Activated CD8-positive, alpha-beta memory T cell treated with anti-CD3 and anti-CD28 coated beads, Interleukin-2, amount 10 ng/mL, durations not matched to agents 7 days and 5 days (primary cell): Measurements from ENCODE around the gene SEC61A1. TPM values are rescaled to one million over a fixed set of nuclear protein-coding genes. Genes with fewer than 3 reads are reported as not detected.

Experiments
- ATAC-seq: fragments of 150-1000 bp; cut with Tn5 transposase; one replicate; pipeline ENCODE4 v1.10.0; 2021; ENCODE audit warnings: moderate library complexity
- CTCF ChIA-PET: fragments of 350-600 bp; sonication (Branson Sonifier 250); formaldehyde crosslinking; loops from one replicate; lab custom pipeline; 2021; ENCODE audit warnings: antibody characterized with exemption; lab: Charles Lee
- DNase-seq: peaks from one replicate; pipeline ENCODE4 v3.0.0-alpha.2; 2020
- H3K27ac Mint-ChIP-seq: one replicate; pipeline ENCODE4 v1.8.0; 2021; ENCODE audit warnings: mild to moderate bottlenecking, mixed read lengths
- H3K27me3 Mint-ChIP-seq: one replicate; pipeline ENCODE4 v1.8.0; 2021; ENCODE audit warnings: mixed read lengths
- H3K36me3 Mint-ChIP-seq: one replicate; pipeline ENCODE4 v1.8.0; 2021; ENCODE audit warnings: mild to moderate bottlenecking, mixed read lengths
- H3K4me1 Mint-ChIP-seq: one replicate; pipeline ENCODE4 v1.8.0; 2021; ENCODE audit warnings: mixed read lengths
- H3K4me3 Mint-ChIP-seq: one replicate; pipeline ENCODE4 v1.8.0; 2021; ENCODE audit warnings: mild to moderate bottlenecking, moderate library complexity, mixed read lengths
- H3K9me3 Mint-ChIP-seq: one replicate; pipeline ENCODE4 v1.8.0; 2022; ENCODE audit warnings: low read depth, mixed read lengths
- total RNA-seq, 2 experiments: library from RNA; stranded (reverse); gene quantifications; one replicate each; pipeline ENCODE4 v1.2.3, GENCODE V29; 2021

Gene SEC61A1
- total RNA-seq, 2 experiments from 2014 or later: 123 to 178 TPM

DNA sequence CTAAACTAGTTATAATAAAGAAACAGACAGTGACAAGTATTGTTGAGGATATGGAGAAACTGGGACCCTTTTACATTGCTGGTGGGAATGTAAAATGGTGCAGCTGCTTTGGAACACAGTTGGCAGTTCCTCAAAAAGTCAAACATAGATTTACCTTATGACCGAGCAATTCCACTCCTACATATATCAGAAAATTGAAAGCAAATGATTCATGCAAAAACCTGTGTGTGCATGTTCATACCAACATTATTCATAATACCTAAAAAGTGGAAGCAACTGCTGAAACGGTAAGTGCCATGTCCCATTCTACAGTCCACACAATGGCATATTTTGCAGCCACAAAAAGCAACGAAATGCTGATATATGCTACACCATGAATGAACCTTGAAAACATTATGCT, 12.2 kb upstream of the SEC61A1 start:
- Mint-ChIP-seq H3K4me1 (no peaks in the 10 kb centered on the region), H3K4me3 (no peak overlapping the region), H3K27ac (no peak overlapping the region), H3K36me3 (no peaks in the 10 kb centered on the region), H3K27me3 (peaks cover 25% of the 10 kb centered on the region), H3K9me3 (no peaks in the 10 kb centered on the region)
- ATAC-seq: no peak
- DNase-seq: no peak
- CTCF ChIA-PET: interaction anchor here (0.6 kb wide), 1 partner anchor 142 kb away, joined by 3 read pairs; no protein-coding TSS in a partner anchor

DNA sequence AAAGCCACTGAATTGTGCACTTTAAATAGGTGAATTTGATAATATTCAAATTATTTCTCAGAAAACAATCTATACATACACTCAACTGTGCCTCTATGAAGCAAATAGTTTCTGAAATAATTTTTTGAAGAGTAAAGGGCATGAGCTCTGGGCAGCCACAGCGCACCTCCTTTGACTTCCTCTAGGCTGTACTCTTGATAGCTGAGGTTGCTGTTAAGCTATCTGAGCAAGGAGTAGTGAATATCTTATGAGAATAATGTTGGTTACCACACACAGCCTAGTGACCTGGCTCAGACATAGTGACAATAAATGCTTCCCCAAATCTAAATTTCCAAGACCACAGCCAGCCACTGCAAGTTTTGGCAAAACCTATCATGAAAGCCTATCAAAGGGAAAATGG, 11.6 kb upstream of the SEC61A1 start:
- H3K27ac Mint-ChIP-seq: no peak overlapping the region
- H3K9me3 Mint-ChIP-seq: no peaks in the 10 kb centered on the region
- DNase-seq: no peak
- no peaks in the 10 kb centered on the region for H3K36me3 Mint-ChIP-seq
- H3K4me3 Mint-ChIP-seq: no peak overlapping the region
- CTCF ChIA-PET: interaction anchor here (1.2 kb wide), 1 partner anchor 10 kb away, joined by 5 read pairs; no protein-coding TSS in a partner anchor
- ATAC-seq: no peak
- H3K4me1 Mint-ChIP-seq: no peaks in the 10 kb centered on the region
- H3K27me3 Mint-ChIP-seq: peaks cover 26% of the 10 kb centered on the region

DNA sequence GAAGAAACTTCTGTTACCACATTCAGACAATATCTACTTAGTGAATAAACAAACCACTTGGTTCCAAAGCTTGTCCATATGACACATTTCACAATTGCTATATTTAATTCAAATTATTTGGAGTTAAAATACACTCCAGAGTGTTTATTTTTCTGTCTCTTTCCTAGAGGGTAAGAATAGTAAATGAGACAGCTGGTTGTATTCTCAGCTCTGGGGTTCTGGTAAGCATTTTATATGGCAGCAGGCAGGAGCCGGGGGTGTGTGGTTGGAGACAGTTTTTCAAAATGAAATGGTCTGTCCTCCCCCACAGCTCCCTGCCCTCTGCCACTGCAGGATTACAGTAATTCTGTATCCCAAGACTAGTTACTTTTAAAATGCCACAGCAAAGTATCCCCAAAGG, 10.9 kb upstream of the SEC61A1 start:
- DNase-seq (no peak), ATAC-seq (no peak)
- Mint-ChIP-seq H3K4me3 (no peak overlapping the region), H3K9me3 (no peaks in the 10 kb centered on the region), H3K27me3 (peaks cover 32% of the 10 kb centered on the region), H3K36me3 (no peaks in the 10 kb centered on the region), H3K4me1 (no peaks in the 10 kb centered on the region), H3K27ac (no peak overlapping the region)
- CTCF ChIA-PET: interaction anchor here (1.2 kb wide), 1 partner anchor 9 kb away, joined by 5 read pairs; no protein-coding TSS in a partner anchor

DNA sequence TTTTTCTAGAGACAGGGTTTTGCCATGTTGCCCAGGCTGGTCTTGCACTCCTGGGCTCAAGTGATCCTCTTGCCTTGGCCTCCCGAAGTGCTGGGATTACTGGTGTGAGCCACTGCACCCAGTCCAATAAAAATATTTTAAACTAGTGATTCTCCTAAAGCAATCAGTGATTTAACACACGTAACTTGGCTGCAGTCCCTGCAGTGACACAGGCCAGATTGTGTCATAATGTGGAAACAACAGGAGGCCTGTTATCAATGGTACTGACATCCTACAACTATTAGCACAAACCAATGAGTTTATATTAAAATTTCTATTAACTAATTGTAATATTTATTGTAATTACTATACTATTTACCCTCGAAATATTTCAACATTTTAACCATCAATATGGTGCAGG, 1.6 kb upstream of the SEC61A1 start:
- CTCF ChIA-PET: interaction anchor here (2.2 kb wide), 1 partner anchor 9 kb away, joined by 5 read pairs; no protein-coding TSS in a partner anchor
- Mint-ChIP-seq H3K4me3 (peak overlapping the region; percentile 86), H3K36me3 (peaks cover 26% of the 10 kb centered on the region), H3K27ac (no peak overlapping the region), H3K27me3 (peaks cover 18% of the 10 kb centered on the region), H3K9me3 (no peaks in the 10 kb centered on the region), H3K4me1 (peaks cover 37% of the 10 kb centered on the region)
- no peak for ATAC-seq
- no peak for DNase-seq

DNA sequence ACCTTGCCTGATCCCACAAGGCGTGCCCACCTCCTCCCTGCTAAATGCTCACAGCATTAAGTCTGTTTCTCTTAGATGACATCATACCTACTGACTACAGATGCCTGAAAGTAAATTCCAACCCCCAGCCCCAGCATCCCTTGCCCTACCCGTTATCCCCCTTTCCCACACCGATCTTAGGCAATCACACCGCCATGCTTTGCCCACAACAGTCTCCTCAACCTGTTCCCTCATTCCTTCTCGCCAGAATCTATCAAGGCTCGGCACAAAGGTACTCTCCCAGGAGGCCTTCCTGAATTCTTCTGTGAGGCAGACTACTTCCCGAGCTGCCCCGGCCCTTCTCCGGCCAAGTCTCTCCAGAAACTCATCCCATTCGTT, 789 bp upstream of the SEC61A1 start:
- peak overlapping the region; percentile 86 for H3K4me3 Mint-ChIP-seq
- no peaks in the 10 kb centered on the region for H3K9me3 Mint-ChIP-seq
- H3K4me1 Mint-ChIP-seq: peaks cover 39% of the 10 kb centered on the region
- H3K36me3 Mint-ChIP-seq: peaks cover 32% of the 10 kb centered on the region
- peaks cover 12% of the 10 kb centered on the region for H3K27me3 Mint-ChIP-seq
- CTCF ChIA-PET: interaction anchor here (2.2 kb wide), 1 partner anchor 10 kb away, joined by 5 read pairs; no protein-coding TSS in a partner anchor
- H3K27ac Mint-ChIP-seq: peak overlapping the region; percentile 85
- DNase-seq (no peak), ATAC-seq (no peak)

DNA sequence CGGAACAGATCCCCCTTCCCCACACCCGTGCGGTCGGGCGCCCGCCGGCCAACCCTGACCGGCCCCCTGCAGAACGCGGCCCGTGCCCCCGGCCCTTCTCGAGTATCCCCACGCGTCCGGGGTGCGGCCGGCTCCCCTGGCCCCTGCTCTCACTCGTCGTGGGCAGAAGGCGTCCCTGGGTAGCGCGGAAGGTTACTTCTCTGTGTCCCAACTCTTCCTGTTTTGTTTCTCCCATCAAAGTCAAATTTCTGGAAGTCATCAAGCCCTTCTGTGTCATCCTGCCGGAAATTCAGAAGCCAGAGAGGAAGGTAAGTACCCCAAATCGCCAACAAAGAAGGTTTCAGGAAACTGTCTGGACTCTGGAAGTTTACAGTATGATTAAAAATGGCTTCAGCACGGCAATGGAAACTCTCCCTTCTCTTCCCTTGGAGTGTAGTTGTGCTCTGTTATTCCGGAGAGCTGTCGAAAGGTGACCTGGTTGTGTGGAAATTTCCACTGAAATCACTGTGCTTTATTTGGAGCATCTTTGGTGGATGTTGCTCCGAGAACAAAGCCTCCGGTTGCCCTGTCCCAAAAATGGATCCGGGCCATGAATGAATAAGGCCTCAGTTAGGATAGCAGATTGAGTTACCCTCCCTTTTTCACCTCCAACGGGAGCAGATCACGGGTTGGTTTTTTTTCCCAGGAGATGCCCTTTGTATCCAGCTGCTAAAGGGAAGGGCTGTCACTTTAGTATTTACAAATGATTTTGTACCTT, 536 bp downstream of the SEC61A1 start:
- Mint-ChIP-seq H3K4me3 (peak overlapping the region; percentile 86), H3K4me1 (peaks cover 40% of the 10 kb centered on the region), H3K36me3 (peaks cover 38% of the 10 kb centered on the region), H3K27ac (peak overlapping the region; percentile 99), H3K9me3 (no peaks in the 10 kb centered on the region), H3K27me3 (peaks cover 4% of the 10 kb centered on the region)
- CTCF ChIA-PET: interaction anchor here (1.1 to 1.2 kb wide), 3 partner anchors 14 to 42 kb away, joined by 3 to 5 read pairs (median 5); no protein-coding TSS in a partner anchor
- no peak for DNase-seq
- ATAC-seq: peak; percentile 18

DNA sequence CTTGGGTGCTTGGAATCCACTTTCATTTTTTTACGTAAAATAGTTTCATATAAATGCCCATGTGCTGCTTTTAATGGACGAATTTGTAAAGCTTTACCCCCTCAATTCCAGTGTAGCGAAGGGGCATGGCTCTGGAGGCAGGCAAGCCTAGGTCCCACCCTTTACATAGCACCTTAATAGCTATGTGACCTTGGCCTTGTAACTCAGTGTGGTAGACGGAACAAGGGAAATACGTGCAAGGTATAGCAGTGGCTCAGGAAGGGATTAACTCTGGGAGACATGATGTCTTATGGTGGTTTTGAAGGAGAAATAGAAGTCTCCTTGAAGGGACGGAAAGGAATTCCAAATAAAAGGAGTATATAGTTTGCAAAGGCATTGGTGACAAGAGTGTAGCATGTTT, 1.4 kb downstream of the SEC61A1 start:
- H3K36me3 Mint-ChIP-seq: peaks cover 40% of the 10 kb centered on the region
- peaks cover 40% of the 10 kb centered on the region for H3K4me1 Mint-ChIP-seq
- H3K4me3 Mint-ChIP-seq: peak overlapping the region; percentile 86
- CTCF ChIA-PET: interaction anchor here (0.6 to 1.1 kb wide), 2 partner anchors 41 to 100 kb away, joined by 3 to 5 read pairs; no protein-coding TSS in a partner anchor
- no peaks in the 10 kb centered on the region for H3K9me3 Mint-ChIP-seq
- H3K27me3 Mint-ChIP-seq: peaks cover 4% of the 10 kb centered on the region
- ATAC-seq (no peak), DNase-seq (no peak)
- peak overlapping the region; percentile 19 for H3K27ac Mint-ChIP-seq

DNA sequence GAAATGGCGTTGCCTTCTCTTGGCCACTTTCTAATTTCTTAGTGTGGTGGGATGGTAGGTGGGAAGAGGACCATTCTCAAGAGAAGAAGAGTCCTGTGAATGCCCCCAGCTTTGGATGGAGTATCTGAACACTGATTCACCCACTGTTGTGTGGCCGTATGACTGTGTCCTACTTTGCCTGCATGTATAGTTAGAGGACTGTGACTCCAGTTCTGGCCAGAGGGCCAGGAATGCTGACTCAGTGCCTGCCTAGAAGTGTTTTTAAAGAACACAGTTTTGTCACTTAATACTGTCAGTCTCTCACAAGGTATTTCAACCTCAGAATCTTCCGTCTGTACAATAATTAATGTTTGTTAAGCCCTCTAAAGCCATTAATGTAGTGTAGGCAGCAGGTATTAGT, 2.1 kb downstream of the SEC61A1 start:
- Mint-ChIP-seq H3K36me3 (peaks cover 43% of the 10 kb centered on the region), H3K27me3 (no peaks in the 10 kb centered on the region), H3K9me3 (no peaks in the 10 kb centered on the region), H3K4me3 (peak overlapping the region; percentile 86), H3K27ac (peak overlapping the region; percentile 19), H3K4me1 (peaks cover 40% of the 10 kb centered on the region)
- ATAC-seq (no peak), DNase-seq (no peak)
- CTCF ChIA-PET: interaction anchor here (2.3 kb wide), 1 partner anchor 19 kb away, joined by 6 read pairs; no protein-coding TSS in a partner anchor

DNA sequence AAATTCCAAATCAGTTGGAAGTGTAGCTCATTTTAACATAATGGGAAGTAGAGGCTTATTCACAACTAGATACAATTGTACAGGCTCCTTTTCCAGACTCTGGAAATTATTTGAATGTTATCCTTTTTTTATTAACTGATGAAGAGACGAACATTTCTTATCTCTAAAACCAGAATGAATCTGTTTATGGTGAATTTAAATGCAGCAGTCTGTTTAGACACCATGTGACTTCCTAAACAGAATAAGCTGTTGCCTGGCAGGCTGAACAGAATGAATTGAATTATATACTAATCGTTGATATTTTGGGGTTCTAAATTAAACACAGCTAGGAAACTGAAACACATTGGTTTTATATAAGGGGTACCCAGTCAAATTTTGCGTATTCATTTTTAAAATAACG, 4.0 kb downstream of the SEC61A1 start:
- H3K4me3 Mint-ChIP-seq: no peak overlapping the region
- no peaks in the 10 kb centered on the region for H3K9me3 Mint-ChIP-seq
- H3K4me1 Mint-ChIP-seq: peaks cover 37% of the 10 kb centered on the region
- no peak overlapping the region for H3K27ac Mint-ChIP-seq
- CTCF ChIA-PET: interaction anchor here (1.4 to 2.9 kb wide), 5 partner anchors 9 to 77 kb away, joined by 4 to 7 read pairs (median 5); no protein-coding TSS in a partner anchor
- ATAC-seq (no peak), DNase-seq (no peak)
- H3K36me3 Mint-ChIP-seq: peaks cover 58% of the 10 kb centered on the region
- no peaks in the 10 kb centered on the region for H3K27me3 Mint-ChIP-seq

DNA sequence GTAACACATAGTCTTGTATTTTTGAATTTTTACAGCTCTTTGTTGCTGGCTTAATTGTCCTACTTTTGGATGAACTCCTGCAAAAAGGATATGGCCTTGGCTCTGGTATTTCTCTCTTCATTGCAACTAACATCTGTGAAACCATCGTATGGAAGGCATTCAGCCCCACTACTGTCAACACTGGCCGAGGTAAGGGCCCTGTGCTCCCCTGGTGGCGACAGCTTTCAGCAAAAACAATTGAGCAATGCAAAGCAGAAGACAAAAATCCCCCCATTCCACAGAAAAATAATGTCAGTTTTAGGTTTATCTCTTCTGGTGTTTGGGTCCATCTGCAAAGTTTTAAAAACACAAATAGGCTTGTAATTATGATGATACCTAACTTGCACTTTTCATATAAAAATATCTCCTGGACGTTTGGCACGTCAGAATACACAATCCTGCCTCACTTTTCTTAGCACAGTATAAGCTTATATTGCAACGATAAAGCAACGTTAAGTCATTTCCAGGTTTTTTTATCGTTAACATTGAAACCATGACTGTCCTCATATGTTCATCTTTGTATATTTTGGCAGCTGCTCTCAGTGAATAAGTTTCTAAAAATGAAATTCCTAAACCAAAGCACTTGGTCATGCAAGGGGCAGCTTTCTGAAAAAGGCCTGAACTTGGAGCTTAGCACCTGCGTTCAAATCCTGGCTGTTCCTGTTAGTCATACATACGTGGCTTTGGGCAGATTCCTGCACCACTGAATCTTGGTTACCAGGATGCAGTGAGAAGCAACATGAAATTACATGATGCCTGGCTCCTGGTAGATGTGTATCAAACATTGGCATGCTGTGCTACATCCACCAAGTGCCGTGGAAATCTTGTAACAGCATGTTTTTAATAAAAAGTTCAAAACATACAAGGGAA, 8.5 kb downstream of the SEC61A1 start:
- DNase-seq (no peak), ATAC-seq (no peak)
- peaks cover 59% of the 10 kb centered on the region for H3K36me3 Mint-ChIP-seq
- H3K4me1 Mint-ChIP-seq: peaks cover 4% of the 10 kb centered on the region
- H3K9me3 Mint-ChIP-seq: no peaks in the 10 kb centered on the region
- H3K27ac Mint-ChIP-seq: no peak overlapping the region
- H3K27me3 Mint-ChIP-seq: no peaks in the 10 kb centered on the region
- H3K4me3 Mint-ChIP-seq: no peak overlapping the region
- CTCF ChIA-PET: interaction anchor here (0.6 to 1.5 kb wide), 2 partner anchors 12 to 34 kb away, joined by 3 read pairs; no protein-coding TSS in a partner anchor

DNA sequence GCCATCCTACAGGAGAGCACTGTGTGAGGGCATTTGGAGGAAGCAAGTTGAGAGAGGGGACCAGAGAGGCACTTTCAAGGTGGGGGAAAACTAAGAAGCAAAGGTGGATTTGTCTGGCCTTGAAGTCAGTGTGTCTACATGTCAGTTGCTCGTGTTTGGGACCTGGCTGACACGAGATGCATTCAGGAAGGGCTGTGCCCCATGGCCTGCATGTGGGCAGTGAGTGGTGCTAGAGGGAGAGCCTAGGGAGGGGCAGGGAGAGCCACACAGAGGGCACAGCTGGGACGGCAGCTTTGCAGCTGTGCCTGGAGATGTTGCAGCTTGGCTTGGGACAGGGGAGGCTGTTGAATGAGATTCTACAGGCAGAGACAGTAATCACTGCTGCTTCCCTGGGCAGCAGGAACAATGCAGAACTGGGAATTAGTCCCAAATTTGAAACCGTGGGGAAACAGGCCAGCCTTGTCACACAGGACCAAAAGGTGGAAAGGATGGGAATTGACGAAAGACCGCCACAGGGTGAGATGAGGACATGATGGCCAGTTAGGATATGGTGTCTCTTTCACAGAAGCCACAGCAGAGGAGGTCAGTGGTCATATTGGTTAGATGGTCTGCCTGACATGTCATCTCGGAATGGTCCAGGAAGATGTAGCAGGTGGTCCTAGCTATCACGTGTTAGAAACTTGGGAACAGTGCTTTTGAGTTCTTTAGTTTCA, 10.0 kb downstream of the SEC61A1 start:
- DNase-seq: no peak
- CTCF ChIA-PET: interaction anchor here (1.2 kb wide), 2 partner anchors 12 to 14 kb away, joined by 3 to 5 read pairs; no protein-coding TSS in a partner anchor
- Mint-ChIP-seq H3K9me3 (no peaks in the 10 kb centered on the region), H3K4me3 (no peak overlapping the region), H3K4me1 (peaks cover 2% of the 10 kb centered on the region), H3K27me3 (no peaks in the 10 kb centered on the region), H3K27ac (no peak overlapping the region), H3K36me3 (peaks cover 58% of the 10 kb centered on the region)
- no peak for ATAC-seq

DNA sequence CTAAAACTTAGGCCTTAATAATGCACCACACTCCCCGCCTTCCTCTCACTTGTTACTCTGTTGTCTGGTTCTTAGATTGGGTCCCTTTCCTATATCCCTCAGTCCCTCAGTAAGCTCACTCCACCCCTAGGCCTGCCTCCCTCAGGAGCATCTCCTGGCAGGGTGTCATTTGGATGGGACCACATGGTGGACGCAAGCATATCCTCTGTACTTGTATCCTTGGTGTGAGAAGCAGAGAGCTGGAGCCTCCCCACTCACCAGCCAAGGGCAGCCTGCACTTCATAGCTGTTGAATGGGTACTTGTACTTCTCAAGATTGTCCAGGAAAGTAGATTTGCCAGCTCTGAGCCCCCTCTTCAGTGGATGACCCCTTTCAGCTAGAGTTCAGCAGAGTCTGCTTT, 11.6 kb downstream of the SEC61A1 start:
- Mint-ChIP-seq H3K27ac (no peak overlapping the region), H3K27me3 (no peaks in the 10 kb centered on the region), H3K4me3 (no peak overlapping the region), H3K36me3 (peaks cover 66% of the 10 kb centered on the region), H3K4me1 (peaks cover 2% of the 10 kb centered on the region), H3K9me3 (no peaks in the 10 kb centered on the region)
- no peak for ATAC-seq
- CTCF ChIA-PET: interaction anchor here (1.4 kb wide), 1 partner anchor 10 kb away, joined by 5 read pairs; no protein-coding TSS in a partner anchor
- no peak for DNase-seq
